ENCODE results near the gene TSHZ1.

- TF ChIP-seq CTCF (IDR thresholded peaks at IDR 0.05): no peak
- TF ChIP-seq POLR2A (IDR thresholded peaks at IDR 0.05): no peak
Measured at GRCh38 chr18:75255094-75255493, 44.5 kb downstream of the TSHZ1 start.

All from gastroesophageal sphincter (tissue), 3 donors.